22Rv1 (cell line): ENCODE results near the gene PLAU.

ENCODE experiments used
- ZFX ChIP-seq: fragments of 450-650 bp; IDR thresholded peaks from 2 replicates; pipeline ENCODE4 v1.6.1; 2017; ENCODE audit warnings: antibody characterized with exemption, borderline replicate concordance
- TF ChIP-seq, protein P1 (sequence below): fragments of 450-650 bp; IDR thresholded peaks from 2 replicates; pipeline ENCODE4 v1.5.1; 2017; ENCODE audit warnings: mild to moderate bottlenecking

DNA sequence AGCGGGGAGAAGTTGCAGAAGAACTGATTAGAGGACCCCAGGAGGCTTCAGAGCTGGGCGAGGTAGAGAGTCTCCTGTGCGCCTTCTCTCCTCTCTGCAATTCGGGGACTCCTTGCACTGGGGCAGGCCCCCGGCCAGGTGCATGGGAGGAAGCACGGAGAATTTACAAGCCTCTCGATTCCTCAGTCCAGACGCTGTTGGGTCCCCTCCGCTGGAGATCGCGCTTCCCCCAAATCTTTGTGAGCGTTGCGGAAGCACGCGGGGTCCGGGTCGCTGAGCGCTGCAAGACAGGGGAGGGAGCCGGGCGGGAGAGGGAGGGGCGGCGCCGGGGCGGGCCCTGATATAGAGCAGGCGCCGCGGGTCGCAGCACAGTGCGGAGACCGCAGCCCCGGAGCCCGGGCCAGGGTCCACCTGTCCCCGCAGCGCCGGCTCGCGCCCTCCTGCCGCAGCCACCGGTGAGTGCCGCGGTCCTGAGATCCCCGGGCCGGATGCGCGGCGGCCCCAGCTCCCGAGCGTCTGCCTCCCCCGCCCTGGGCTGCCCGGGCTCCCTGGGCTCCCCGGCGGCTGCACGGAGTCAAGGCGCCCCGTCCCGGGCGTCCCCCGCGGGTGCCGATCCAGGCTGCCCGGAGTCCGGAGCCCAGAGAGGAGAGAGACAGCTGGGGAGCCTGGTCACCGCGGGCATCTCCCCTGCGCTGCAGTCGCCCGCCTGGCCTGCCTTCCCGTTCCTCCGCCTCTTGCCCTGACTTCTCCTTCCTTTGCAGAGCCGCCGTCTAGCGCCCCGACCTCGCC, at the start of gene PLAU:
- TF ChIP-seq, protein P1, sequence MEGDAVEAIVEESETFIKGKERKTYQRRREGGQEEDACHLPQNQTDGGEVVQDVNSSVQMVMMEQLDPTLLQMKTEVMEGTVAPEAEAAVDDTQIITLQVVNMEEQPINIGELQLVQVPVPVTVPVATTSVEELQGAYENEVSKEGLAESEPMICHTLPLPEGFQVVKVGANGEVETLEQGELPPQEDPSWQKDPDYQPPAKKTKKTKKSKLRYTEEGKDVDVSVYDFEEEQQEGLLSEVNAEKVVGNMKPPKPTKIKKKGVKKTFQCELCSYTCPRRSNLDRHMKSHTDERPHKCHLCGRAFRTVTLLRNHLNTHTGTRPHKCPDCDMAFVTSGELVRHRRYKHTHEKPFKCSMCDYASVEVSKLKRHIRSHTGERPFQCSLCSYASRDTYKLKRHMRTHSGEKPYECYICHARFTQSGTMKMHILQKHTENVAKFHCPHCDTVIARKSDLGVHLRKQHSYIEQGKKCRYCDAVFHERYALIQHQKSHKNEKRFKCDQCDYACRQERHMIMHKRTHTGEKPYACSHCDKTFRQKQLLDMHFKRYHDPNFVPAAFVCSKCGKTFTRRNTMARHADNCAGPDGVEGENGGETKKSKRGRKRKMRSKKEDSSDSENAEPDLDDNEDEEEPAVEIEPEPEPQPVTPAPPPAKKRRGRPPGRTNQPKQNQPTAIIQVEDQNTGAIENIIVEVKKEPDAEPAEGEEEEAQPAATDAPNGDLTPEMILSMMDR: no peak
- TF ChIP-seq ZFX: no peak
